ENCODE results near the gene LCOR.

LCOR gene

GRCh38 chr10:97043563-97043855 lies 211.4 kb downstream of the LCOR start:
- no peak for DNase-seq (ENCODE audit: insufficient read length, low spot score)
- FAIRE-seq = no peak
